HCT116 (cell line): ENCODE results near the gene PDGFD.

Experiments used
- CTCF ChIP-seq, 3 experiments: fragments of 200-600 bp in 1 of 3; sonication (generic) in 1 of 3; IDR thresholded peaks in 2 of 3; conservative IDR thresholded peaks in 1 of 3; 2 replicates each; pipeline ENCODE4 v1.5.1; 2012 to 2017; ENCODE audit warnings: low read depth in 2 of 3, low read length in 2 of 3, antibody characterized with exemption in 1 of 3, borderline replicate concordance in 1 of 3, control low read depth in 1 of 3, mild to moderate bottlenecking in 1 of 3, mixed read lengths in 1 of 3, mixed run types in 1 of 3, moderate library complexity in 1 of 3; ENCODE audit not compliant: insufficient read depth in 1 of 3
- EGR1 ChIP-seq: IDR thresholded peaks from 2 replicates; pipeline ENCODE4 v1.6.1; 2012; ENCODE audit warnings: low read depth
- EZH2phosphoT487 ChIP-seq: fragments of 200-600 bp; IDR thresholded peaks from 2 replicates; pipeline ENCODE4 v1.6.1; 2018; ENCODE audit warnings: antibody characterized with exemption, borderline replicate concordance
- MAX ChIP-seq: IDR thresholded peaks from 2 replicates; pipeline ENCODE4 v1.6.1; 2012
- POLR2A ChIP-seq: IDR thresholded peaks from 2 replicates; pipeline ENCODE4 v1.7.0; 2011; ENCODE audit warnings: borderline replicate concordance; ENCODE audit not compliant: insufficient read depth, insufficient read length; ENCODE audit errors: extremely low read depth
- RAD21 ChIP-seq: IDR thresholded peaks from 2 replicates; pipeline ENCODE4 v1.6.1; 2012; ENCODE audit warnings: low read depth, mild to moderate bottlenecking
- SIN3A ChIP-seq: IDR thresholded peaks from 2 replicates; pipeline ENCODE4 v1.6.1; 2012; ENCODE audit warnings: low read depth
- SP1 ChIP-seq: IDR thresholded peaks from 2 replicates; pipeline ENCODE4 v1.6.1; 2012; ENCODE audit warnings: low read depth
- SRF ChIP-seq: IDR thresholded peaks from 2 replicates; pipeline ENCODE4 v1.6.1; 2012; ENCODE audit warnings: low read depth
- TCF7L2 ChIP-seq: IDR thresholded peaks from 2 replicates; pipeline ENCODE4 v1.7.0; 2011; ENCODE audit warnings: borderline replicate concordance, inconsistent platforms; ENCODE audit not compliant: insufficient read depth, insufficient read length; ENCODE audit errors: extremely low read depth
- YY1 ChIP-seq: IDR thresholded peaks from 2 replicates; pipeline ENCODE4 v1.6.1; 2011; ENCODE audit warnings: low read length, low read depth, moderate library complexity, mild to moderate bottlenecking; ENCODE audit not compliant: insufficient replicate concordance; ENCODE audit errors: extremely low read depth
- ZFX ChIP-seq: fragments of 450-650 bp; IDR thresholded peaks from 2 replicates; pipeline ENCODE4 v1.6.1; 2017

GRCh38 chr11:103995896-103996295, 168.1 kb downstream of the PDGFD start:
- TF ChIP-seq CTCF (IDR thresholded peaks at IDR 0.05 in 2 of 3, conservative IDR thresholded peaks at IDR 0.05 in 1 of 3; ENCODE audit: borderline replicate concordance in 1 of 3, insufficient read depth in 1 of 3, low read depth in 2 of 3, low read length in 2 of 3) (no peak), POLR2A (no peak), MAX (no peak), ZFX (no peak), SP1 (no peak), YY1 (no peak), TCF7L2 (no peak), EGR1 (no peak), EZH2phosphoT487 (no peak), RAD21 (no peak), SRF (no peak), SIN3A (no peak)
